GM23338 (cell line): Measurements from ENCODE around the gene PHLDB3. TPM values are rescaled to one million over a fixed set of nuclear protein-coding genes. Genes with fewer than 3 reads are reported as not detected.

Source experiments
- ATAC-seq: fragments of 200-7000 bp; cut with Tn5 transposase; 3 replicates; pipeline ENCODE4 v1.9.1; 2020
- DNase-seq: peaks from one replicate; pipeline ENCODE4 v3.0.0-alpha.2; 2015; ENCODE audit warnings: low spot score
- H2AFZ ChIP-seq: fragments of 200-600 bp; sonication (generic); 2 replicates; pipeline ENCODE4 v1.8.0; 2016; ENCODE audit warnings: antibody characterized with exemption, mild to moderate bottlenecking, moderate library complexity
- H3F3A ChIP-seq: fragments of 200-600 bp; sonication (generic); replicated peaks from 2 replicates; pipeline ENCODE4 v1.8.0; 2017; ENCODE audit warnings: antibody characterized with exemption, mixed run types, low read depth
- H3K27ac ChIP-seq: fragments of 200-600 bp; sonication (generic); 2 replicates; pipeline ENCODE4 v1.6.1; 2016; ENCODE audit warnings: low read depth
- H3K27me3 ChIP-seq: fragments of 200-600 bp; sonication (generic); 2 replicates; pipeline ENCODE4 v1.8.0; 2016; ENCODE audit warnings: mild to moderate bottlenecking, mixed run types, moderate library complexity; ENCODE audit not compliant: insufficient read depth
- H3K36me3 ChIP-seq: fragments of 200-600 bp; sonication (generic); 2 replicates; pipeline ENCODE4 v1.8.0; 2016; ENCODE audit warnings: mild to moderate bottlenecking; ENCODE audit not compliant: insufficient read depth
- H3K4me1 ChIP-seq: fragments of 200-600 bp; sonication (generic); 2 replicates; pipeline ENCODE4 v1.8.0; 2016; ENCODE audit warnings: mild to moderate bottlenecking, moderate library complexity; ENCODE audit not compliant: insufficient read depth
- H3K4me2 ChIP-seq: fragments of 200-600 bp; sonication (generic); 2 replicates; pipeline ENCODE4 v1.7.1; 2017; ENCODE audit warnings: mixed run types
- H3K4me3 ChIP-seq: fragments of 200-600 bp; sonication (generic); 2 replicates; pipeline ENCODE4 v1.6.1; 2016; ENCODE audit warnings: mixed run types
- H3K79me2 ChIP-seq: fragments of 200-600 bp; sonication (generic); replicated peaks from 2 replicates; pipeline ENCODE4 v1.8.0; 2017; ENCODE audit warnings: mild to moderate bottlenecking; ENCODE audit not compliant: insufficient read depth
- H3K9me2 ChIP-seq: fragments of 200-600 bp; sonication (generic); 2 replicates; pipeline ENCODE4 v1.8.0; 2017; ENCODE audit not compliant: insufficient read depth
- H4K20me1 ChIP-seq: fragments of 200-600 bp; sonication (generic); replicated peaks from 2 replicates; pipeline ENCODE4 v1.8.0; 2017; ENCODE audit warnings: mild to moderate bottlenecking; ENCODE audit not compliant: insufficient read depth
- H3K27ac Mint-ChIP-seq: 2 replicates; pipeline ENCODE4 v1.8.0; 2020; ENCODE audit warnings: inconsistent platforms, mild to moderate bottlenecking, moderate library complexity, mixed read lengths
- H3K27me3 Mint-ChIP-seq: 3 replicates; pipeline ENCODE4 v1.8.0; 2022; ENCODE audit warnings: low read depth, mild to moderate bottlenecking, moderate library complexity, mixed read lengths, inconsistent platforms; ENCODE audit not compliant: insufficient read depth, poor library complexity
- H3K36me3 Mint-ChIP-seq: 3 replicates; pipeline ENCODE4 v1.8.0; 2021; ENCODE audit warnings: low read depth, mild to moderate bottlenecking, inconsistent platforms, moderate library complexity, mixed read lengths
- H3K4me1 Mint-ChIP-seq: 3 replicates; pipeline ENCODE4 v1.8.0; 2020; ENCODE audit warnings: mild to moderate bottlenecking, inconsistent platforms, mixed read lengths
- H3K4me3 Mint-ChIP-seq: 3 replicates; pipeline ENCODE4 v1.8.0; 2021; ENCODE audit warnings: moderate library complexity, mild to moderate bottlenecking, inconsistent platforms, mixed read lengths
- H3K9me3 Mint-ChIP-seq: 3 replicates; pipeline ENCODE4 v1.8.0; 2020; ENCODE audit warnings: moderate library complexity, mild to moderate bottlenecking, inconsistent platforms, mixed read lengths
- CREB1 ChIP-seq: fragments of 250-450 bp; sonication (Bioruptor Pico); IDR thresholded peaks from 2 replicates; pipeline ENCODE4 v1.5.0; 2020; ENCODE audit warnings: low read depth, mild to moderate bottlenecking, moderate library complexity
- ETS1 ChIP-seq: IDR thresholded peaks from 2 replicates; pipeline ENCODE4 v1.6.1; 2016; ENCODE audit warnings: antibody characterized with exemption
- EZH2 ChIP-seq: fragments of 200-600 bp; sonication (generic); IDR thresholded peaks from one replicate; pipeline ENCODE4 v1.8.0; 2017; ENCODE audit warnings: antibody characterized with exemption, mild to moderate bottlenecking, low read depth; ENCODE audit not compliant: unreplicated experiment
- EZH2phosphoT487 ChIP-seq: fragments of 200-600 bp; sonication (generic); IDR thresholded peaks from one replicate; pipeline ENCODE4 v1.8.1; 2018; ENCODE audit warnings: antibody characterized with exemption; ENCODE audit not compliant: unreplicated experiment
- JUNB ChIP-seq: IDR thresholded peaks from one replicate; pipeline ENCODE4 v1.6.1; 2016; ENCODE audit warnings: antibody characterized with exemption; ENCODE audit not compliant: unreplicated experiment
- POLR2AphosphoS5 ChIP-seq: IDR thresholded peaks from 2 replicates; pipeline ENCODE4 v1.6.1; 2016; ENCODE audit warnings: antibody characterized with exemption, low read depth
- REST ChIP-seq: IDR thresholded peaks from one replicate; pipeline ENCODE4 v1.6.1; 2018; ENCODE audit warnings: antibody characterized with exemption; ENCODE audit not compliant: unreplicated experiment
- ZNF114 ChIP-seq: fragments of 250-450 bp; sonication (Bioruptor Pico); IDR thresholded peaks from 2 replicates; pipeline ENCODE4 v1.5.0; 2020; ENCODE audit warnings: mild to moderate bottlenecking, moderate library complexity
- ZNF331 ChIP-seq: fragments of 250-450 bp; sonication (Bioruptor Pico); IDR thresholded peaks from 2 replicates; pipeline ENCODE4 v1.5.0; 2020; ENCODE audit warnings: low read depth, mild to moderate bottlenecking, moderate library complexity
- ZNF462 ChIP-seq: fragments of 250-450 bp; sonication (Bioruptor Pico); IDR thresholded peaks from 2 replicates; pipeline ENCODE4 v1.5.0; 2020; ENCODE audit warnings: mild to moderate bottlenecking, moderate library complexity
- polyA plus RNA-seq: library from polyadenylated mRNA; unstranded; fragments of >200 nt; fragmentation: Nextera tagmentation; extraction: Ambion mirVana; gene quantifications from 2 replicates; pipeline ENCODE4 v1.2.1, GENCODE V29; 2016
- total RNA-seq: library from RNA; depleted of rRNA; stranded (reverse); fragments of >200 nt; shearing (Covaris generic); gene quantifications from 2 replicates; pipeline ENCODE4 v1.2.3, GENCODE V29; 2014

Gene PHLDB3
- total and polyA plus RNA-seq, 2 experiments from 2014 or later, result 6.3 to 15.4 TPM

- no peak for TF ChIP-seq ZNF462 (CRISPR knock-in tag)
Measured at GRCh38 chr19:43445426-43445825, 59.1 kb downstream of the PHLDB3 start (continued).

- H3K4me1 ChIP-seq, result no peaks in the 10 kb centered on the region
- no peak overlapping the region for H3K4me2 ChIP-seq
- no peak overlapping the region for H3K27ac ChIP-seq
- no peaks in the 10 kb centered on the region; the same call in 2 of the 3 replicates for H3K36me3 Mint-ChIP-seq
- ATAC-seq (no peak), DNase-seq (no peak)
- H3K27me3 ChIP-seq, result no peaks in the 10 kb centered on the region
- H2AFZ ChIP-seq, result no peak overlapping the region
- H3K9me3 Mint-ChIP-seq, result peaks cover 5% of the 10 kb centered on the region; the same call in 2 of the 3 replicates
- H3K4me1 Mint-ChIP-seq, result peaks cover 3% of the 10 kb centered on the region; the same call in 2 of the 3 replicates
- H3K27ac Mint-ChIP-seq, result no peak overlapping the region
- no peaks in the 10 kb centered on the region for H3K79me2 ChIP-seq
- H3K4me3 ChIP-seq, result no peak overlapping the region
- no peak overlapping the region for H3K4me3 Mint-ChIP-seq
- no peaks in the 10 kb centered on the region for H4K20me1 ChIP-seq
- H3K36me3 ChIP-seq, result no peaks in the 10 kb centered on the region
- H3K27me3 Mint-ChIP-seq, result peaks cover 9% of the 10 kb centered on the region
- no peaks in the 10 kb centered on the region for H3K9me2 ChIP-seq
- no peaks in the 10 kb centered on the region for H3F3A ChIP-seq
- TF ChIP-seq ZNF331 (CRISPR knock-in tag) (no peak), REST (no peak), POLR2AphosphoS5 (no peak), CREB1 (CRISPR knock-in tag) (no peak), JUNB (no peak), EZH2 (no peak), EZH2phosphoT487 (no peak), ETS1 (no peak), ZNF114 (no peak)
Measured at GRCh38 chr19:43444531-43445287, 59.8 kb downstream of the PHLDB3 start.
